H1 (cell line): ENCODE measurements around the gene ZNF746. TPM values are rescaled to one million over a fixed set of nuclear protein-coding genes. Genes with fewer than 3 reads are reported as not detected.

Experiments used
- ATF2 ChIP-seq: IDR thresholded peaks from 2 replicates; pipeline ENCODE4 v1.6.1; 2012; ENCODE audit warnings: low read length, inconsistent platforms
- polyA plus RNA-seq, 7 experiments: library from polyadenylated mRNA; depleted of rRNA in 3 of 7; stranded (reverse) in 5 of 7; unstranded in 2 of 7; fragments of >200 nt in 5 of 7; fragments of 200-250 nt in 2 of 7; gene quantifications; 1 replicate in 5 of 7; 2 replicates in 1 of 7; 4 replicates in 1 of 7; pipeline versions ENCODE4 v1.2.1 to v1.2.3, GENCODE V29; 2011 to 2013; ENCODE audit warnings: missing spikeins in 2 of 7, mixed read lengths in 2 of 7
- total RNA-seq: library from RNA; stranded (reverse); fragmentation: NEBNext Ultra II Directional; extraction: Animal tissue kit (Norgen Biotek cat#: 25700); gene quantifications from 2 replicates; pipeline ENCODE4 v1.2.1, GENCODE V29; 2021

Gene ZNF746
- total and polyA plus RNA-seq, 2 of the 8 experiments (the other 6 are each of a cell fraction or from before 2014, with no cell fraction given), result 7.5 to 15.6 TPM

- no peak for TF ChIP-seq ATF2
Measured at GRCh38 chr7:149473251-149473650, 24.4 kb downstream of the ZNF746 start (continued).
